Liver (tissue), 9 donors: ENCODE results near the gene GJB1. TPM values are rescaled to one million over a fixed set of nuclear protein-coding genes. Genes with fewer than 3 reads are reported as not detected.
A peak's percentile ranks its signal among the peaks of the same experiment; 100 is the strongest.

ENCODE experiments used
- DNase-seq: peaks from one replicate; pipeline ENCODE4 v3.0.0-alpha.2; 2017; ENCODE audit warnings: low spot score
- H3K27ac ChIP-seq, 2 donors: one replicate each; pipeline ENCODE4 v1.7.0; 2013; ENCODE audit warnings: inconsistent platforms in 2 of 2, low read length in 2 of 2, control low read depth in 1 of 2, low read depth in 1 of 2, mild to moderate bottlenecking in 1 of 2
- H3K27me3 ChIP-seq, 4 donors: one replicate each; pipeline versions ENCODE4 v1.6.1 to v1.7.0; 2013; ENCODE audit warnings: low read length in 3 of 4, inconsistent platforms in 1 of 4, mild to moderate bottlenecking in 1 of 4, moderate library complexity in 1 of 4; ENCODE audit not compliant: control insufficient read depth in 4 of 4, insufficient read depth in 4 of 4
- H3K36me3 ChIP-seq, 4 donors: one replicate each; pipeline versions ENCODE4 v1.6.1 to v1.7.0; 2013; ENCODE audit warnings: low read length in 3 of 4, mild to moderate bottlenecking in 3 of 4, low read depth in 1 of 4, moderate library complexity in 1 of 4; ENCODE audit not compliant: control insufficient read depth in 4 of 4, insufficient read depth in 3 of 4
- H3K4me1 ChIP-seq, 4 donors: one replicate each; pipeline versions ENCODE4 v1.6.1 to v1.7.0; 2013; ENCODE audit warnings: low read length in 3 of 4, mild to moderate bottlenecking in 3 of 4, moderate library complexity in 1 of 4; ENCODE audit not compliant: control insufficient read depth in 4 of 4, insufficient read depth in 4 of 4
- H3K4me3 ChIP-seq, 3 donors: one replicate each; pipeline versions ENCODE4 v1.6.1 to v1.7.0; 2013; ENCODE audit warnings: low read length in 3 of 3, control low read depth in 1 of 3, low read depth in 1 of 3, mild to moderate bottlenecking in 1 of 3
- H3K9ac ChIP-seq, 2 donors: one replicate each; pipeline ENCODE4 v1.7.0; 2013; ENCODE audit warnings: low read length in 2 of 2, mild to moderate bottlenecking in 2 of 2, moderate library complexity in 2 of 2, control low read depth in 1 of 2, low read depth in 1 of 2
- H3K9me3 ChIP-seq, 4 donors: one replicate each; pipeline versions ENCODE4 v1.6.1 to v1.7.0; 2013; ENCODE audit warnings: low read length in 3 of 4; ENCODE audit not compliant: control insufficient read depth in 4 of 4
- EGR1 ChIP-seq, 2 donors: IDR thresholded peaks; 2 replicates each; pipeline ENCODE4 v1.6.1; 2016 to 2018; ENCODE audit warnings: antibody characterized with exemption in 2 of 2, low read depth in 2 of 2
- FOXA1 ChIP-seq: IDR thresholded peaks from 2 replicates; pipeline ENCODE4 v1.6.1; 2016; ENCODE audit warnings: antibody characterized with exemption
- FOXA2 ChIP-seq: IDR thresholded peaks from 2 replicates; pipeline ENCODE4 v1.6.1; 2016; ENCODE audit warnings: antibody characterized with exemption
- GABPA ChIP-seq, 2 donors: IDR thresholded peaks in 1 of 2; conservative IDR thresholded peaks in 1 of 2; 2 replicates each; pipeline ENCODE4 v1.6.1; 2016; ENCODE audit warnings: antibody characterized with exemption in 2 of 2, mild to moderate bottlenecking in 1 of 2, moderate library complexity in 1 of 2
- HNF4A ChIP-seq, 2 donors: conservative IDR thresholded peaks; 2 replicates each; pipeline ENCODE4 v1.6.1; 2016; ENCODE audit warnings: antibody characterized with exemption in 2 of 2, mild to moderate bottlenecking in 2 of 2
- HNF4G ChIP-seq: IDR thresholded peaks from 2 replicates; pipeline ENCODE4 v1.6.1; 2016; ENCODE audit warnings: antibody characterized with exemption
- JUND ChIP-seq, 2 donors: IDR thresholded peaks; 2 replicates each; pipeline ENCODE4 v1.6.1; 2016; ENCODE audit warnings: antibody characterized with exemption in 2 of 2
- NR2F2 ChIP-seq: IDR thresholded peaks from 2 replicates; pipeline ENCODE4 v1.6.1; 2016; ENCODE audit warnings: antibody characterized with exemption
- RAD21 ChIP-seq, 2 donors: IDR thresholded peaks; 2 replicates each; pipeline ENCODE4 v1.6.1; 2016; ENCODE audit warnings: antibody characterized with exemption in 2 of 2, mild to moderate bottlenecking in 2 of 2
- RXRA ChIP-seq, 2 donors: IDR thresholded peaks; 2 replicates each; pipeline ENCODE4 v1.6.1; 2017 to 2018; ENCODE audit warnings: antibody characterized with exemption in 2 of 2, mild to moderate bottlenecking in 1 of 2
- SP1 ChIP-seq: IDR thresholded peaks from 2 replicates; pipeline ENCODE4 v1.6.1; 2018; ENCODE audit warnings: antibody characterized with exemption, mild to moderate bottlenecking
- TAF1 ChIP-seq: conservative IDR thresholded peaks from 2 replicates; pipeline ENCODE4 v1.6.1; 2016; ENCODE audit warnings: antibody characterized with exemption, mild to moderate bottlenecking
- YY1 ChIP-seq: IDR thresholded peaks from 2 replicates; pipeline ENCODE4 v1.6.1; 2016; ENCODE audit warnings: antibody characterized with exemption, mild to moderate bottlenecking
- ZBTB33 ChIP-seq: IDR thresholded peaks from 2 replicates; pipeline ENCODE4 v1.6.1; 2016; ENCODE audit warnings: antibody characterized with exemption
- WGBS: extraction: QIAGEN DNeasy Blood & Tissue Kit; methylation state at CpG from one replicate; pipeline ENCODE4 v1.1.7; 2013; 5-methylcytosine and 5-hydroxymethylcytosine counted together
- polyA plus RNA-seq, 2 donors: library from polyadenylated mRNA; stranded (reverse) in 1 of 2; unstranded in 1 of 2; fragments of 200-250 nt in 1 of 2; fragments of >200 nt in 1 of 2; fragmentation: Nextera tagmentation in 1 of 2; extraction: Ambion mirVana in 1 of 2; gene quantifications; one replicate each; pipeline versions ENCODE4 v1.2.1 to v1.2.3, GENCODE V29; 2013 to 2015
- total RNA-seq, 2 donors: library from RNA; depleted of rRNA; stranded (reverse); fragments of >200 nt; gene quantifications; one replicate each; pipeline ENCODE4 v1.2.3, GENCODE V29; 2014
- TF ChIP-seq, protein P1 (sequence below): IDR thresholded peaks from 2 replicates; pipeline ENCODE4 v1.6.1; 2016; ENCODE audit warnings: antibody characterized with exemption
- TF ChIP-seq, protein P2 (sequence below): IDR thresholded peaks from 2 replicates; pipeline ENCODE4 v1.6.1; 2016; ENCODE audit warnings: antibody characterized with exemption, mild to moderate bottlenecking
- TF ChIP-seq, protein P3 (sequence below): fragments of 150-350 bp; IDR thresholded peaks from 2 replicates; pipeline ENCODE4 v1.5.1; 2017; ENCODE audit warnings: improper control_type of control experiment, low read depth, low read length; ENCODE audit not compliant: missing input control
- TF ChIP-seq, protein P4 (sequence below): IDR thresholded peaks from 2 replicates; pipeline ENCODE4 v1.6.1; 2016; ENCODE audit warnings: antibody characterized with exemption
- donor health status: healthy.
- donor health status: healthy.
- donor health status: healthy.
- donor health status: healthy.
- donor health status: healthy.

GJB1 gene
- total and polyA plus RNA-seq, 4 donors: 77.1 to 251 (median 199) TPM

- peak; percentile 3 for TF ChIP-seq FOXA2
- TF ChIP-seq FOXA1: no peak
- TF ChIP-seq SP1: no peak
- no peak for TF ChIP-seq JUND (IDR thresholded peaks at IDR 0.05)
- TF ChIP-seq RXRA (IDR thresholded peaks at IDR 0.05): peak in 1 of 2 donors; percentile 97
These were observed 4.5 kb downstream of the GJB1 start (continued) for GRCh38 chrX:71227370-71228062.

- Histone ChIP-seq H3K4me3 (no peak overlapping the region), H3K9ac (peak overlapping the region in 1 of 2 donors; percentile 50), H3K27me3 (no peaks in the 10 kb centered on the region), H3K27ac (peak overlapping the region; percentile 74 to 95), H3K4me1 (peaks cover 13 to 58% (median 47%) of the 10 kb centered on the region in 4 donors), H3K9me3 (no peaks in the 10 kb centered on the region), H3K36me3 (peaks cover 0 to 7% (median under 1%) of the 10 kb centered on the region in 4 donors)
- no peak for DNase-seq
- 26% methylated on average over 1 of the region's 1 CpG for WGBS
- TF ChIP-seq EGR1 (IDR thresholded peaks at IDR 0.05; ENCODE audit: low read depth in 2 of 2) (peak; percentile 27 to 46), FOXA1 (no peak), HNF4G (peak; percentile 99), GABPA (IDR thresholded peaks at IDR 0.05 in 1 of 2, conservative IDR thresholded peaks at IDR 0.05 in 1 of 2) (peak in 1 of 2 donors; percentile 36), RAD21 (IDR thresholded peaks at IDR 0.05) (no peak), HNF4A (conservative IDR thresholded peaks at IDR 0.05) (peak; percentile 97 to 100), ZBTB33 (peak; percentile 56), JUND (IDR thresholded peaks at IDR 0.05) (peak; percentile 76 to 96), RXRA (IDR thresholded peaks at IDR 0.05) (peak; percentile 86 to 92), FOXA2 (peak; percentile 3), TAF1 (no peak), SP1 (peak; percentile 99), NR2F2 (peak; percentile 58), YY1 (peak; percentile 26)
- TF ChIP-seq, protein P1, sequence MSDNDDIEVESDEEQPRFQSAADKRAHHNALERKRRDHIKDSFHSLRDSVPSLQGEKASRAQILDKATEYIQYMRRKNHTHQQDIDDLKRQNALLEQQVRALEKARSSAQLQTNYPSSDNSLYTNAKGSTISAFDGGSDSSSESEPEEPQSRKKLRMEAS: peak; percentile 35
- TF ChIP-seq, protein P2, sequence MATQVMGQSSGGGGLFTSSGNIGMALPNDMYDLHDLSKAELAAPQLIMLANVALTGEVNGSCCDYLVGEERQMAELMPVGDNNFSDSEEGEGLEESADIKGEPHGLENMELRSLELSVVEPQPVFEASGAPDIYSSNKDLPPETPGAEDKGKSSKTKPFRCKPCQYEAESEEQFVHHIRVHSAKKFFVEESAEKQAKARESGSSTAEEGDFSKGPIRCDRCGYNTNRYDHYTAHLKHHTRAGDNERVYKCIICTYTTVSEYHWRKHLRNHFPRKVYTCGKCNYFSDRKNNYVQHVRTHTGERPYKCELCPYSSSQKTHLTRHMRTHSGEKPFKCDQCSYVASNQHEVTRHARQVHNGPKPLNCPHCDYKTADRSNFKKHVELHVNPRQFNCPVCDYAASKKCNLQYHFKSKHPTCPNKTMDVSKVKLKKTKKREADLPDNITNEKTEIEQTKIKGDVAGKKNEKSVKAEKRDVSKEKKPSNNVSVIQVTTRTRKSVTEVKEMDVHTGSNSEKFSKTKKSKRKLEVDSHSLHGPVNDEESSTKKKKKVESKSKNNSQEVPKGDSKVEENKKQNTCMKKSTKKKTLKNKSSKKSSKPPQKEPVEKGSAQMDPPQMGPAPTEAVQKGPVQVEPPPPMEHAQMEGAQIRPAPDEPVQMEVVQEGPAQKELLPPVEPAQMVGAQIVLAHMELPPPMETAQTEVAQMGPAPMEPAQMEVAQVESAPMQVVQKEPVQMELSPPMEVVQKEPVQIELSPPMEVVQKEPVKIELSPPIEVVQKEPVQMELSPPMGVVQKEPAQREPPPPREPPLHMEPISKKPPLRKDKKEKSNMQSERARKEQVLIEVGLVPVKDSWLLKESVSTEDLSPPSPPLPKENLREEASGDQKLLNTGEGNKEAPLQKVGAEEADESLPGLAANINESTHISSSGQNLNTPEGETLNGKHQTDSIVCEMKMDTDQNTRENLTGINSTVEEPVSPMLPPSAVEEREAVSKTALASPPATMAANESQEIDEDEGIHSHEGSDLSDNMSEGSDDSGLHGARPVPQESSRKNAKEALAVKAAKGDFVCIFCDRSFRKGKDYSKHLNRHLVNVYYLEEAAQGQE: peak; percentile 5
- TF ChIP-seq, protein P3, sequence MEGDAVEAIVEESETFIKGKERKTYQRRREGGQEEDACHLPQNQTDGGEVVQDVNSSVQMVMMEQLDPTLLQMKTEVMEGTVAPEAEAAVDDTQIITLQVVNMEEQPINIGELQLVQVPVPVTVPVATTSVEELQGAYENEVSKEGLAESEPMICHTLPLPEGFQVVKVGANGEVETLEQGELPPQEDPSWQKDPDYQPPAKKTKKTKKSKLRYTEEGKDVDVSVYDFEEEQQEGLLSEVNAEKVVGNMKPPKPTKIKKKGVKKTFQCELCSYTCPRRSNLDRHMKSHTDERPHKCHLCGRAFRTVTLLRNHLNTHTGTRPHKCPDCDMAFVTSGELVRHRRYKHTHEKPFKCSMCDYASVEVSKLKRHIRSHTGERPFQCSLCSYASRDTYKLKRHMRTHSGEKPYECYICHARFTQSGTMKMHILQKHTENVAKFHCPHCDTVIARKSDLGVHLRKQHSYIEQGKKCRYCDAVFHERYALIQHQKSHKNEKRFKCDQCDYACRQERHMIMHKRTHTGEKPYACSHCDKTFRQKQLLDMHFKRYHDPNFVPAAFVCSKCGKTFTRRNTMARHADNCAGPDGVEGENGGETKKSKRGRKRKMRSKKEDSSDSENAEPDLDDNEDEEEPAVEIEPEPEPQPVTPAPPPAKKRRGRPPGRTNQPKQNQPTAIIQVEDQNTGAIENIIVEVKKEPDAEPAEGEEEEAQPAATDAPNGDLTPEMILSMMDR: no peak
- TF ChIP-seq, protein P4, sequence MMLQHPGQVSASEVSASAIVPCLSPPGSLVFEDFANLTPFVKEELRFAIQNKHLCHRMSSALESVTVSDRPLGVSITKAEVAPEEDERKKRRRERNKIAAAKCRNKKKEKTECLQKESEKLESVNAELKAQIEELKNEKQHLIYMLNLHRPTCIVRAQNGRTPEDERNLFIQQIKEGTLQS: peak; percentile 93
These were observed 5.1 kb downstream of the GJB1 start for GRCh38 chrX:71228063-71228642.
